COR-L47 (cell line): Measurements from ENCODE around the gene OAS1.

ENCODE experiments used
- DNase-seq: peaks from one replicate; lab custom pipeline; 2025; lab: John Stamatoyannopoulos, UW

OAS1 gene

DNA sequence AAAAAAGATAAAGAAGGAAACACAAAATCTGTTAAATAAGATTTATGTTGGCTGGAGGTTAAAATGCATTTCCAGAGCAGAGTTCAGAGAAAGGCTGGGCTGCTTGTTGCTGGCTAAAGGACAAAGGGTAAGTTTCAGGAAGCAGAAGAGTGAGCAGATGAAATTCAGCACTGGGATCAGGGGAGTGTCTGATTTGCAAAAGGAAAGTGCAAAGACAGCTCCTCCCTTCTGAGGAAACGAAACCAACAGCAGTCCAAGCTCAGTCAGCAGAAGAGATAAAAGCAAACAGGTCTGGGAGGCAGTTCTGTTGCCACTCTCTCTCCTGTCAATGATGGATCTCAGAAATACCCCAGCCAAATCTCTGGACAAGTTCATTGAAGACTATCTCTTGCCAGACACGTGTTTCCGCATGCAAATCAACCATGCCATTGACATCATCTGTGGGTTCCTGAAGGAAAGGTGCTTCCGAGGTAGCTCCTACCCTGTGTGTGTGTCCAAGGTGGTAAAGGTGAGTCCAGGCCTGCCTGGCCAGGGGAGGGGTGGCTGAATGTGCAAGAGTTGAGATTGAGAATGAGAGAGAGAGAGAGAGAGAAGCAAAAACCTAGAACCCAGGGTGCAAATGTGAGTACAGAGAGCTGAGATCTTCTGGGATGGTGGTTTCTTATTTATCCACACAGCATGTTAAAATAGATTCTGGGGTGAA is at the start of gene OAS1:
Gene OAS1, plus strand, starts transcription at position 251 of the 703 bp plus-strand sequence. Its CDS starts 78 bp downstream, at position 329.
- DNase-seq: no peak

- no peak for DNase-seq
Observed at GRCh38 chr12:112859291-112859690, 47.5 kb upstream of the OAS1 start.

DNA sequence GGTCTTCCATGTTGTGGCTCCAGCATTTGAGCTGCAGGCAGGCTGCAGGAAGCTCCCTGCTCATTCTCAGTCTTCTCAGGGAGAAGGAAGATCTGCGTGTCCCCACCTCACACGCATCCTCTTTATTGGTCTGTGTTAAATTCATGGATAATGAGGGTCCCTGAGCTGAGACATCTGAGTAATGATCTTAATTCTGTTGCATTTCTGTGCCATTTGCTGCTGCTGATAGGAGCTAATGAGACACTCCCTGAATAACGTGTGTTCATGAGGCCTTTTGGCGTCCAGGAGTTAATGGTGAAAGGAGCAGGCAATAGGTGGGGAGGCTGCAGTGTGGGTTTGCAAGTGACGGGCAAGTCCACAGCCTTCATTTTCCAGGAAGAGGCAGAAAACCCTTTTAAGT is 46.6 kb upstream of the OAS1 start:
- DNase-seq: no peak

GRCh38 chr12:112861284-112861683 is 45.5 kb upstream of the OAS1 start:
- DNase-seq: no peak

- no peak for DNase-seq
Observed at GRCh38 chr12:112862636-112863290, 44.0 kb upstream of the OAS1 start.

GRCh38 chr12:112868459-112869041 is 38.2 kb upstream of the OAS1 start:
- DNase-seq: no peak

- DNase-seq: no peak
Observed at GRCh38 chr12:112869091-112869490, 37.7 kb upstream of the OAS1 start.

- no peak for DNase-seq
Observed at GRCh38 chr12:112869778-112870177, 37.0 kb upstream of the OAS1 start.

- DNase-seq: no peak
Observed at GRCh38 chr12:112870267-112870980, 36.3 kb upstream of the OAS1 start.

- no peak for DNase-seq
Observed at GRCh38 chr12:112875608-112876007, 31.2 kb upstream of the OAS1 start.

GRCh38 chr12:112876506-112876905 is 30.3 kb upstream of the OAS1 start:
- no peak for DNase-seq

DNA sequence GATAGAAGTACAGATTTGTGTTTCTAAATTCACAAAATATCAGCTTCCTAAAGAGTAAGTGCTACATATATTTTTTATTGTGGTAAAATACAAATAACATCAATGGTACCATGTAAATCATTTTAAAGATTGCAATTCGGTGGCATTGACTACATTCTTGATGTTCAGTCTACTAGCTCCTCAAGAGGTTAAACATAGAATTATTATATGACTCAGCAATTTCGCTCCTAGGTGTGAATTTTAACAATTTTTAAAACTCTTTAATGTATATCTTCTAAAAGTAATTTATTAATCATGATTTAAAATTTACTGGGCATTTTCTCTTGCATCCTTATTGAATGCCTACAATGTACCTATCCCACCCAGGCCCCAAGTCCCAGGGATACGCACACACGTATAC is 29.8 kb upstream of the OAS1 start:
- DNase-seq: no peak

- DNase-seq: no peak
Observed at GRCh38 chr12:112878488-112878887, 28.3 kb upstream of the OAS1 start.

- no peak for DNase-seq
Observed at GRCh38 chr12:112879191-112879705, 27.5 kb upstream of the OAS1 start.

DNA sequence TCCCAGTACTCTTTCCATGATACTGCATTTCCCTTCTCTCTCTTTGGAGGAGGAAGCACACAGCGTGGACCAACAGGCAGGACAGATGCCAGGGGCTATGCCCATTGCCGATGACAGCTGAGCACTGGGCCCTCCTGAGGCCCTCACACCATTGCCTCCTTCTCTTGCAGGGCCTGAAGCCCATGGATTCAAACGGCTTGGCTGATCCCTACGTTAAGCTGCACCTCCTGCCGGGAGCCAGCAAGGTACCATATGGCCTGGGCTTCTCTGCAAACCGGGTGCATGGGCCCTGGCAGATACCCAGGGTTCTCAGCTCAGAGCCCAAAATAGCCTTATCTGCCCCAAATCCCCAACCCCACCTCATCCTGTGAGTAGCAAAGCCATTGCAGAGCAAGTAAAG is 25.2 kb upstream of the OAS1 start:
- no peak for DNase-seq

DNA sequence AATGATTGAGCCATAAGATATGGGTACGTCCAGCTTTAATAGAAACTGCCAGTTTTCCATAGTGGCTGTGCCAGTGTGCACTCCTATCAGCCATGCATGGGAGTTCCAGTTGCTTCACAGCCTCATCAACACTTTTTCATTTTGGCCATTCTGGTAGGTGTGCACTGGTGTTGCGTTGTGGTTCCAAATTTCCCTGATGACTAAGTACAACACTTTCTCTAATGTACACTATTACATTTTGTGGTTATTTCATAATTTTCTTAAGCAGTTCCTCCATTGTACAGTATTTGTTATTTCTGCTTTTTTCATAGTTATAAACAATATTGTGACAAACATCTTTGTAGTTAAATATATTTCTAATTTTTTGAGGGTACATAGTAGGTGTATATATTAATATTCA is 21.5 kb upstream of the OAS1 start:
- no peak for DNase-seq

- no peak for DNase-seq
Observed at GRCh38 chr12:112887550-112887949, 19.2 kb upstream of the OAS1 start.

DNA sequence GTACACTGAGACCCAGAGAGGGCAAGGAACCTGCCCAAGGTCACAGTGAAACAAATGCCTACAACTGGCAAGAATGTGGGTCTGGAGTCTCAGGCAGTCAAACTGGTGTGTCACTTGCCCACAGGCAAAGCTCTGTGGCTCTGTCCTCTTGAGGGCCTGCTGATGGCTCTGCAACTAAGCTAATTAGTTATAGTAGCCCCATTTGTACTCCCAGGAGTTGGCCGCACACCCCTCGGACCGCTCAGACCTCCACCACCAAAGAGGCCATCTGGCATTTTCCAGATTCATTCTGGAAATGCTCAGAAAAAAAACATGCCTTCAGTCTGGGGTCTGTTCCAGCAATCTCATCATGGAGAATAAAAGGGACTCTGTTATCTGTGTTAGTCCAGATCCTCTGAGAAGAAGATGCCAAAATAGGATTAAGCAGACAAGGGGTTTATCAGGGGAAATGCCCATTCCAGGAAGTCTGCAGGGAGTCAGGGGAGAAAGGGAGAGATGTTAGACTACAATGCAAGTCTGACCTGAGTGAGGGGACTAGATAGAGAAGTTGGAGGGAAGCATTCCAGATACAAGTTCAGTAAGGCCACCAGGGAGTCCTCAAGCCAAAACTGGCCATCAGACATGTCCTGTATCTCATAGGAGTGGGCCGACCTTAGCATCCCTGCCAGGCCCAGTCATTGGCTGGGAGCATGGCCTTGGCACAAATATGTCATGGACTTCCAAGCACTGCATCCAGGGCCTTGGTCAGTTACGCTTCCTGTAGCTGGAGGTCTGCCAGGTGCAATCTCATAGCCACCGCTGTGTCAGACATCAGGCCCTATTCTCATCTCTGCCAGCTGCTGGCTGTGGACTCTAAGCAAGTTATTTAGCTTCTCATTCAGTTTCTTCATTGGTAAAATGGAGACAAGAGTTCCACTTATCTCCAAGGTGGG is 15.4 kb upstream of the OAS1 start:
- DNase-seq: no peak

DNA sequence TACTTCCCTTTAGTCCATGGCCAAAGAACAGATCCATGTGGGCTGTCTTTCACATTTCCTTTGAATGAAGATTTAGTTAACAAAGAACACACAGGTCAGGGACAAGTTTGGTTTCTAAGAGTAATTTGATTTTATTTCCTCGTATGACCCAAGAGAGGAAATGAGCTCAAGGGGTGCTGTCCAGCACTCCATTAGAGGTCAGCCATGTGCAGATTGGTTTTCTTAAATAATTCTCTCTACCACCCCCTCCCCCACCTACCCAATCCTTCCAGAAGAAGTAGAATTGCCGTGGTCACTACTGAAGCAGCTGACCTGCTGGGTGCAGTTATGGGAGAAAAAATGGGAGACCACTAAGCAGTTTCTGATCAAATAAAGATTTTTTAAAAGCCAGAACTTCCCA is 13.9 kb upstream of the OAS1 start:
- no peak for DNase-seq

DNA sequence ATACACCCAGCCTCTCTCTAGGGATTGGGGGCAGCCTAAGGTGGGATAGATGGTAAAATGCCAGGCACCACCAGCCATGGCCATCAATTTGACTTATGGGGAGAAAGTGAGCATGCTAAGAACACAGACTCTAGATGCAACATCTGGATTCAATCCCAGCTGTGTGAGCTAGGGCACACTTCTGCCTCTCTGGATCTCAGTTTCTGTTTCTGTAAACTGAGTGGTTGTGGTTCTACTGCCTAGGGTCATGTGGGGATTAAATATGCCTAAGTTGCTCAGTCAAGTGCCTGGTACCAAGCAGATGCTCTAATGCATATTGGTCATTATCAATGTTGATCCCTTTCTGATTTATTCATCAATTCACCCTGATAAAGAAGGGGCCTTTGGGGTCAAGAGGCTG is 12.6 kb upstream of the OAS1 start:
- no peak for DNase-seq

- DNase-seq: no peak
Observed at GRCh38 chr12:112898380-112898779, 8.4 kb upstream of the OAS1 start.
